GM10266 (cell line): ENCODE data around the gene ARHGAP31.

Source experiments
- DNase-seq: peaks from one replicate; pipeline ENCODE4 v3.0.0; 2012; ENCODE audit errors: extremely low spot score
- CTCF ChIP-seq: IDR thresholded peaks from 2 replicates; pipeline ENCODE4 v1.5.1; 2012; ENCODE audit warnings: mild to moderate bottlenecking, low read depth; ENCODE audit not compliant: control insufficient read depth, insufficient read depth; ENCODE audit errors: missing control alignments

The ARHGAP31 gene

GRCh38 chr3:119443179-119443578 lies 149.0 kb downstream of the ARHGAP31 start:
- no peak for TF ChIP-seq CTCF
- no peak for DNase-seq

GRCh38 chr3:119444590-119444989 lies 150.4 kb downstream of the ARHGAP31 start:
- no peak for TF ChIP-seq CTCF

GRCh38 chr3:119453822-119454221 lies 159.6 kb downstream of the ARHGAP31 start:
- DNase-seq, result no peak
- no peak for TF ChIP-seq CTCF

More at GRCh38 chr3:119444590-119444989, 150.4 kb downstream of the ARHGAP31 start:
- DNase-seq, result no peak

- no peak for TF ChIP-seq CTCF
- DNase-seq, result no peak
These were observed 162.3 kb downstream of the ARHGAP31 start for GRCh38 chr3:119456469-119456868.

- no peak for TF ChIP-seq CTCF
- no peak for DNase-seq
These were observed 163.1 kb downstream of the ARHGAP31 start for GRCh38 chr3:119457246-119457645.

- no peak for TF ChIP-seq CTCF
- DNase-seq, result peak; percentile 98
These were observed 169.3 kb downstream of the ARHGAP31 start, which contains the start of gene TMEM39A for GRCh38 chr3:119463171-119464169. TMEM39A (minus strand) TSS chr3:119463615; CDS start chr3:119462074, 1,541 bp downstream.

- no peak for DNase-seq
- no peak for TF ChIP-seq CTCF
These were observed 173.9 kb downstream of the ARHGAP31 start for GRCh38 chr3:119468041-119468440.
